Measurements from ENCODE around the gene SRP9. TPM values are rescaled to one million over a fixed set of nuclear protein-coding genes. Genes with fewer than 3 reads are reported as not detected.
"Not testable (repeated sequence)": the region's sequence is repeated elsewhere in the genome, so short reads cannot be mapped to it uniquely, and the experiment has no call there.

The SRP9 gene
- total RNA-seq, 1 donor from 2014 or later, result 143 TPM

DNA sequence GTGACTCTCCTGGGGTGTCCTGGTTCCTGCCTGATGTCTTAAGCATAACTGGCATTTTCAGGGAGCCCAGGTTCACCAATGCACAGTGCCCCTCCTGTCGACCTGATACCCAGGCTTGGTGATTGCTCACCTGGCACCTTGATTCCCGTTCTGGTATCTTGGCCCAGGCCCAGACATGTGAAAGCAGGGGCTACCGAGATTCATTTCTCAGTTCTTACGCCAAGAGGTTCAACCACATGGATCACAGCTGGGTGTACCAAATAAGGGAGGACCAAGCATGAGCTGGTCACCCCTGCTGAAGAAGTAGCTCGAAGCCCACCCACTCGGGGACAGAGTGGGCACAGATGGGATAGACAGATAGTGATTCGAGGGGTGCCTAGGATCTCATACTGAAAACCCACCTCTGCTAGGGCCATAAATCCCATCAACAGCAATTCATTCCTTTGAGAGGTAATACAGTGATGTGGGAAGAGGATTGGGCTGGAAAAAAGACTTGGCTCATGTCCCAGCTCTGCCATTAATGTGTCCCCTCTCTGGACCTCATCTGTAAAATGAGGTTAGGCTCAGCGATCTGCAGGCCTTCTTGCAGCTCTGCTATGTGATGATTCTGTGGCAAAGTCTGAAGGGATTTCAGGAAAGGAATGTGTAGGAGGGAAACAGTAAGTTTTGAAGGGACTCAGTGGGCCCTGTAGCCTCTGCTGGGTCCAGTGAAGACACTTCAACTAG lies 35.0 kb downstream of the SRP9 start:
- POLR2A ChIA-PET, result no interaction called here
- no peak overlapping the region for H3K27ac Mint-ChIP-seq
- ATAC-seq (ENCODE audit: low read depth), result no peak

GRCh38 chr1:225813214-225813964 lies 35.8 kb downstream of the SRP9 start:
- Mint-ChIP-seq H3K27me3 (peaks cover 3% of the 10 kb centered on the region), H3K9me3 (no peaks in the 10 kb centered on the region), H3K4me1 (peaks cover 12% of the 10 kb centered on the region), H3K36me3 (ENCODE audit: low read depth) (no peaks in the 10 kb centered on the region), H3K4me3 (no peak overlapping the region), H3K27ac (no peak overlapping the region)
- no peak for TF ChIP-seq CTCF (IDR thresholded peaks at IDR 0.05)
- POLR2A ChIA-PET, result no interaction called here
- CTCF ChIA-PET, result no interaction called here
- intact Hi-C loops (cut with micrococcal nuclease), result loop anchor here (5.0 kb wide), 1 partner anchor 34 kb away; no protein-coding TSS in a partner anchor
- no peak for ATAC-seq (ENCODE audit: low read depth)
- no peak for DNase-seq

More for the DNA sequence above, 35.0 kb downstream of the SRP9 start:
- H3K36me3 Mint-ChIP-seq (ENCODE audit: low read depth), result no peaks in the 10 kb centered on the region
- no peak for TF ChIP-seq CTCF (IDR thresholded peaks at IDR 0.05)
- intact Hi-C loops (cut with micrococcal nuclease), result loop anchor here (5.0 kb wide), 1 partner anchor 35 kb away; no protein-coding TSS in a partner anchor
- H3K27me3 Mint-ChIP-seq, result peaks cover 3% of the 10 kb centered on the region
- H3K4me1 Mint-ChIP-seq, result peaks cover 12% of the 10 kb centered on the region
- CTCF ChIA-PET, result no interaction called here
- no peaks in the 10 kb centered on the region for H3K9me3 Mint-ChIP-seq
- no peak overlapping the region for H3K4me3 Mint-ChIP-seq
- DNase-seq, result no peak

DNA sequence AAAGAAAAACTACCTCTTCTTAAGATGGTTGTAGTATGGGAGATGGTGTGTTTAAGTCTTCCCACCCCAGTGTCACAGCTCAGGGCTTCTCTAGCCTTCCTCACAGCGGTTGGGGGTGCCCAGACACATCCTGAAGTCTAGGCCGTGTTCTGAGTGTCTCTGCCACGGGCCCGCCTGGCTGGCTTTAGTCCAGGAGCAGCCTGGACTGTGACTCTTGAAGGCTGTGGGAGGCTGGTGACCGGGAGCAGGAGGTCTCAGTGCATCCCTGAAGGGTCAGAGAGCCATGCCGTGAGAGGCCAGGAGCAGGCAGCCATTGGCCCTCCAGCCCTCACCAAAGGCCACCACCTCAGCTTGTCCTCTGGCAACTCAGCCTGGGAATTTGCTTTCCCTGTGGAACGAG lies 36.8 kb downstream of the SRP9 start:
- DNase-seq, result no peak
- Mint-ChIP-seq H3K9me3 (no peaks in the 10 kb centered on the region), H3K27ac (no peak overlapping the region), H3K27me3 (peaks cover 3% of the 10 kb centered on the region), H3K4me1 (peaks cover 12% of the 10 kb centered on the region), H3K4me3 (no peak overlapping the region), H3K36me3 (ENCODE audit: low read depth) (no peaks in the 10 kb centered on the region)
- no peak for TF ChIP-seq CTCF (IDR thresholded peaks at IDR 0.05)
- no peak for ATAC-seq (ENCODE audit: low read depth)
- CTCF ChIA-PET, result no interaction called here
- POLR2A ChIA-PET, result no interaction called here
- intact Hi-C loops (cut with micrococcal nuclease), result loop anchor here (5.0 kb wide), 1 partner anchor 33 kb away; no protein-coding TSS in a partner anchor

GRCh38 chr1:225815090-225815489 lies 37.5 kb downstream of the SRP9 start:
- H3K27ac Mint-ChIP-seq; intact Hi-C loops (cut with micrococcal nuclease); POLR2A ChIA-PET; DNase-seq; H3K27me3 Mint-ChIP-seq; CTCF ChIA-PET; H3K4me3 Mint-ChIP-seq; H3K9me3 Mint-ChIP-seq; H3K4me1 Mint-ChIP-seq; H3K36me3 Mint-ChIP-seq (ENCODE audit: low read depth); ATAC-seq (ENCODE audit: low read depth): not testable (repeated sequence)

GRCh38 chr1:225815526-225816178 lies 38.0 kb downstream of the SRP9 start:
- no peaks in the 10 kb centered on the region for H3K9me3 Mint-ChIP-seq
- H3K4me1 Mint-ChIP-seq, result peaks cover 5% of the 10 kb centered on the region
- no peak overlapping the region for H3K27ac Mint-ChIP-seq
- ChIA-PET POLR2A (no interaction called here), CTCF (no interaction called here)
- TF ChIP-seq CTCF (IDR thresholded peaks at IDR 0.05), result no peak
- H3K27me3 Mint-ChIP-seq, result peaks cover under 1% of the 10 kb centered on the region
- ATAC-seq (ENCODE audit: low read depth) (no peak), DNase-seq (no peak)
- H3K36me3 Mint-ChIP-seq (ENCODE audit: low read depth), result no peaks in the 10 kb centered on the region
- H3K4me3 Mint-ChIP-seq, result no peak overlapping the region
- intact Hi-C loops (cut with micrococcal nuclease), result no loop called here

Measured in activated B cell treated with CpG ODN at 0.5 μM for 24 hours (primary cell).